Measurements from ENCODE around the gene TMEM140. TPM values are rescaled to one million over a fixed set of nuclear protein-coding genes. Genes with fewer than 3 reads are reported as not detected.

Gene TMEM140
- total RNA-seq = 10 to 100 TPM; 12.8 to 33.1 (median 14.3) TPM

- peak in 1 of 2 donors; percentile 36 for DNase-seq
- intact Hi-C loops (cut with DNase I) = no loop called here
- peak in 1 of 2 donors; percentile 52 for TF ChIP-seq POLR2A (IDR thresholded peaks at IDR 0.05)
- TF ChIP-seq CTCF (IDR thresholded peaks at IDR 0.05) = no peak
- no peaks in the 10 kb centered on the region for H3K4me1 ChIP-seq
- H3K27me3 ChIP-seq = no peaks in the 10 kb centered on the region
- H3K4me3 ChIP-seq (replicated peaks in 1 of 3) = peak within 1 kb of the TSS in 2 of 3 donors; percentile 9 to 20
- no peaks in the 10 kb centered on the region for H3K36me3 ChIP-seq
- WGBS, 2 donors = 48 to 60% methylated on average over 13 of the region's 13 CpGs
- H3K27ac ChIP-seq = peak within 1 kb of the TSS; percentile 78 to 96 (median 90)
- no peaks in the 10 kb centered on the region for H3K9me3 ChIP-seq
Observed at GRCh38 chr7:135147899-135148721, at the start of gene TMEM140. TMEM140 (plus strand) TSS chr7:135148072; CDS start chr7:135164442, 16,370 bp downstream.

GRCh38 chr7:135098391-135098790, 49.5 kb upstream of the TMEM140 start:
- TF ChIP-seq POLR2A (IDR thresholded peaks at IDR 0.05) (no peak), CTCF (IDR thresholded peaks at IDR 0.05) (no peak)
- WGBS, 2 donors = 55 to 59% methylated on average over 3 of the region's 3 CpGs
- intact Hi-C loops (cut with DNase I) = no loop called here
- H3K27ac ChIP-seq = no peak overlapping the region
- H3K4me1 ChIP-seq = no peaks in the 10 kb centered on the region
- no peak overlapping the region for H3K4me3 ChIP-seq (replicated peaks in 1 of 3)
- no peak for DNase-seq
- no peaks in the 10 kb centered on the region for H3K27me3 ChIP-seq
- no peaks in the 10 kb centered on the region for H3K9me3 ChIP-seq
- no peaks in the 10 kb centered on the region for H3K36me3 ChIP-seq

GRCh38 chr7:135100856-135101255, 47.0 kb upstream of the TMEM140 start:
- TF ChIP-seq POLR2A (IDR thresholded peaks at IDR 0.05) (no peak), CTCF (IDR thresholded peaks at IDR 0.05) (no peak)
- no peak for DNase-seq

GRCh38 chr7:135102372-135102771, 45.5 kb upstream of the TMEM140 start:
- no peaks in the 10 kb centered on the region for H3K27me3 ChIP-seq
- DNase-seq = no peak

More at GRCh38 chr7:135100856-135101255, 47.0 kb upstream of the TMEM140 start:
- H3K27me3 ChIP-seq = no peaks in the 10 kb centered on the region
- no peak overlapping the region for H3K27ac ChIP-seq
- intact Hi-C loops (cut with DNase I) = no loop called here
- H3K4me3 ChIP-seq (replicated peaks in 1 of 3) = no peak overlapping the region
- no peaks in the 10 kb centered on the region for H3K9me3 ChIP-seq
- no peaks in the 10 kb centered on the region for H3K4me1 ChIP-seq
- H3K36me3 ChIP-seq = no peaks in the 10 kb centered on the region

More at GRCh38 chr7:135102372-135102771, 45.5 kb upstream of the TMEM140 start:
- no peaks in the 10 kb centered on the region for H3K9me3 ChIP-seq
- H3K27ac ChIP-seq = no peak overlapping the region
- no peak overlapping the region for H3K4me3 ChIP-seq (replicated peaks in 1 of 3)
- H3K36me3 ChIP-seq = no peaks in the 10 kb centered on the region
- TF ChIP-seq POLR2A (IDR thresholded peaks at IDR 0.05) = no peak
- TF ChIP-seq CTCF (IDR thresholded peaks at IDR 0.05) = no peak
- intact Hi-C loops (cut with DNase I) = no loop called here
- H3K4me1 ChIP-seq = no peaks in the 10 kb centered on the region
